Neutrophil (primary cell): ENCODE results near the gene AMOTL1.

Experiments
- H3K27ac ChIP-seq: fragments of 200-600 bp; sonication (generic); 2 replicates; pipeline ENCODE4 v1.5.1; 2016; ENCODE audit warnings: mild to moderate bottlenecking, moderate library complexity
- H3K27me3 ChIP-seq: fragments of 200-600 bp; sonication (generic); 2 replicates; pipeline ENCODE4 v1.6.0; 2016; ENCODE audit warnings: mild to moderate bottlenecking
- H3K36me3 ChIP-seq: fragments of 200-600 bp; sonication (generic); 2 replicates; pipeline ENCODE4 v1.5.1; 2017
- H3K4me1 ChIP-seq, 2 experiments: fragments of 200-600 bp in 1 of 2; sonication (generic) in 1 of 2; 1 replicate in 1 of 2; 2 replicates in 1 of 2; pipeline versions ENCODE4 v1.5.1 to v1.6.1; 2013 to 2016; ENCODE audit warnings: low read depth in 1 of 2, low read length in 1 of 2, mild to moderate bottlenecking in 1 of 2, moderate library complexity in 1 of 2; ENCODE audit not compliant: control insufficient read depth in 1 of 2, insufficient read depth in 1 of 2
- H3K4me3 ChIP-seq, 2 experiments: fragments of 200-600 bp in 1 of 2; sonication (generic) in 1 of 2; 1 replicate in 1 of 2; 2 replicates in 1 of 2; pipeline ENCODE4 v1.5.1; 2013 to 2016; ENCODE audit warnings: low read depth in 1 of 2, low read length in 1 of 2, mild to moderate bottlenecking in 1 of 2, moderate library complexity in 1 of 2
- H3K9me3 ChIP-seq: fragments of 200-600 bp; sonication (generic); 2 replicates; pipeline ENCODE4 v1.5.1; 2016
- CTCF ChIP-seq: fragments of 200-600 bp; sonication (generic); IDR thresholded peaks from 2 replicates; pipeline ENCODE4 v1.5.1; 2016; ENCODE audit warnings: antibody characterized with exemption

Gene AMOTL1

GRCh38 chr11:94751218-94751609 is 16.9 kb upstream of the AMOTL1 start:
- Histone ChIP-seq H3K27ac (no peak overlapping the region), H3K4me3 (no peak overlapping the region), H3K9me3 (no peaks in the 10 kb centered on the region), H3K36me3 (no peaks in the 10 kb centered on the region), H3K27me3 (peaks cover 15% of the 10 kb centered on the region), H3K4me1 (no peaks in the 10 kb centered on the region)
- TF ChIP-seq CTCF = no peak

- Histone ChIP-seq H3K4me3 (no peak overlapping the region), H3K4me1 (no peaks in the 10 kb centered on the region), H3K36me3 (no peaks in the 10 kb centered on the region), H3K27me3 (peaks cover 14% of the 10 kb centered on the region), H3K27ac (no peak overlapping the region), H3K9me3 (no peaks in the 10 kb centered on the region)
- no peak for TF ChIP-seq CTCF
Observed at GRCh38 chr11:94751786-94752185, 16.4 kb upstream of the AMOTL1 start.

GRCh38 chr11:94753630-94754029 is 14.5 kb upstream of the AMOTL1 start:
- Histone ChIP-seq H3K4me1 (no peaks in the 10 kb centered on the region), H3K27ac (no peak overlapping the region), H3K27me3 (peaks cover 14% of the 10 kb centered on the region), H3K9me3 (no peaks in the 10 kb centered on the region), H3K36me3 (no peaks in the 10 kb centered on the region), H3K4me3 (no peak overlapping the region)
- no peak for TF ChIP-seq CTCF

GRCh38 chr11:94754335-94754734 is 13.8 kb upstream of the AMOTL1 start:
- no peaks in the 10 kb centered on the region for H3K36me3 ChIP-seq
- H3K27me3 ChIP-seq = peaks cover 14% of the 10 kb centered on the region
- H3K4me3 ChIP-seq = no peak overlapping the region
- H3K4me1 ChIP-seq = no peaks in the 10 kb centered on the region
- TF ChIP-seq CTCF = no peak
- no peak overlapping the region for H3K27ac ChIP-seq
- H3K9me3 ChIP-seq = no peaks in the 10 kb centered on the region

GRCh38 chr11:94754819-94755218 is 13.3 kb upstream of the AMOTL1 start:
- H3K9me3 ChIP-seq = no peaks in the 10 kb centered on the region
- no peaks in the 10 kb centered on the region for H3K36me3 ChIP-seq
- no peaks in the 10 kb centered on the region for H3K4me1 ChIP-seq
- H3K27me3 ChIP-seq = peaks cover 14% of the 10 kb centered on the region
- no peak overlapping the region for H3K27ac ChIP-seq
- no peak overlapping the region for H3K4me3 ChIP-seq
- no peak for TF ChIP-seq CTCF

- peaks cover 14% of the 10 kb centered on the region for H3K27me3 ChIP-seq
- H3K27ac ChIP-seq = no peak overlapping the region
- no peaks in the 10 kb centered on the region for H3K9me3 ChIP-seq
- H3K36me3 ChIP-seq = no peaks in the 10 kb centered on the region
- no peak for TF ChIP-seq CTCF
- H3K4me3 ChIP-seq = no peak overlapping the region
- H3K4me1 ChIP-seq = no peaks in the 10 kb centered on the region
Observed at GRCh38 chr11:94755494-94755893, 12.7 kb upstream of the AMOTL1 start.
